Sciatic nerve (tissue), 2 donors: Measurements from ENCODE around the gene RALA. TPM values are rescaled to one million over a fixed set of nuclear protein-coding genes. Genes with fewer than 3 reads are reported as not detected.
"Not testable (repeated sequence)": the region's sequence is repeated elsewhere in the genome, so short reads cannot be mapped to it uniquely, and the experiment has no call there.

Source experiments
- ATAC-seq: fragments of 200-7000 bp; cut with Tn5 transposase; one replicate; pipeline ENCODE4 v1.9.1; 2020; ENCODE audit warnings: mild to moderate bottlenecking, moderate library complexity
- DNase-seq: peaks from one replicate; pipeline ENCODE4 v3.0.0-alpha.2; 2020; ENCODE audit warnings: low spot score
- intact Hi-C: fragments of 100-400 bp; cut with DNase I; formaldehyde crosslinking; loops from one replicate; pipeline ENCODE4 v1.14.2; 2022
- total RNA-seq: library from RNA; stranded (reverse); fragmentation: NEBNext Ultra II Directional; extraction: Animal tissue kit (Norgen Biotek cat#: 25700); gene quantifications from one replicate; pipeline ENCODE4 v1.2.1, GENCODE V29; 2021
- donor health status: DM: no; HTN: no; CAD: no.
- donor health status: DM: no; HTN: no; CAD: no.

Gene RALA
- total RNA-seq, 1 donor from 2014 or later, result 35.0 TPM

- intact Hi-C loops, result no loop called here
- no peak for ATAC-seq
- no peak for DNase-seq
Observed at GRCh38 chr7:39673868-39674267, 50.5 kb downstream of the RALA start.

- intact Hi-C loops, result no loop called here
- ATAC-seq, result no peak
- no peak for DNase-seq
Observed at GRCh38 chr7:39674406-39674805, 51.0 kb downstream of the RALA start.

- no peak for ATAC-seq
- intact Hi-C loops, result no loop called here
- no peak for DNase-seq
Observed at GRCh38 chr7:39676346-39676745, 53.0 kb downstream of the RALA start.

- intact Hi-C loops, result no loop called here
- ATAC-seq (no peak), DNase-seq (no peak)
Observed at GRCh38 chr7:39678930-39679709, 55.7 kb downstream of the RALA start.

GRCh38 chr7:39679874-39680273 is 56.5 kb downstream of the RALA start:
- intact Hi-C loops, DNase-seq, ATAC-seq: not testable (repeated sequence)

- no peak for ATAC-seq
- intact Hi-C loops, result no loop called here
- DNase-seq, result no peak
Observed at GRCh38 chr7:39681887-39682441, 58.6 kb downstream of the RALA start.

GRCh38 chr7:39683216-39683845 is 60.0 kb downstream of the RALA start:
- DNase-seq, result no peak
- intact Hi-C loops, result no loop called here
- ATAC-seq, result peak; percentile 63

GRCh38 chr7:39686261-39686924 is 63.0 kb downstream of the RALA start:
- intact Hi-C loops, result no loop called here
- no peak for DNase-seq
- no peak for ATAC-seq

- ATAC-seq (no peak), DNase-seq (no peak)
- intact Hi-C loops, result no loop called here
Observed at GRCh38 chr7:39688611-39689480, 65.5 kb downstream of the RALA start.

- intact Hi-C loops, result no loop called here
- ATAC-seq (no peak), DNase-seq (no peak)
Observed at GRCh38 chr7:39691821-39692220, 68.4 kb downstream of the RALA start.

GRCh38 chr7:39693086-39693485 is 69.7 kb downstream of the RALA start:
- intact Hi-C loops, DNase-seq, ATAC-seq: not testable (repeated sequence)

- DNase-seq (no peak), ATAC-seq (no peak)
- intact Hi-C loops, result no loop called here
Observed at GRCh38 chr7:39693812-39694211, 70.4 kb downstream of the RALA start.

GRCh38 chr7:39695852-39696586 is 72.6 kb downstream of the RALA start:
- peak; percentile 76 for ATAC-seq
- intact Hi-C loops, result no loop called here
- no peak for DNase-seq

GRCh38 chr7:39696631-39697030 is 73.3 kb downstream of the RALA start:
- DNase-seq (no peak), ATAC-seq (no peak)
- intact Hi-C loops, result no loop called here

- ATAC-seq (no peak), DNase-seq (no peak)
- intact Hi-C loops, result no loop called here
Observed at GRCh38 chr7:39697483-39697882, 74.1 kb downstream of the RALA start.

GRCh38 chr7:39700165-39700564 is 76.8 kb downstream of the RALA start:
- no peak for ATAC-seq
- intact Hi-C loops, result no loop called here
- DNase-seq, result no peak

- intact Hi-C loops, result no loop called here
- ATAC-seq, result peak; percentile 29
- peak; percentile 66 for DNase-seq
Observed at GRCh38 chr7:39700932-39701331, 77.6 kb downstream of the RALA start.

- intact Hi-C loops, result no loop called here
Observed at GRCh38 chr7:39702133-39702532, 78.8 kb downstream of the RALA start.

More at GRCh38 chr7:39702133-39702532, 78.8 kb downstream of the RALA start:
- no peak for DNase-seq
- no peak for ATAC-seq
